MM.1S (cell line): ENCODE data around the gene HPS5.

Experiments used
- DNase-seq: peaks from one replicate; pipeline ENCODE4 v3.0.0-alpha.2; 2015
- H2AFZ ChIP-seq: fragments of 300-600 bp; sonication (generic); 2 replicates; pipeline ENCODE4 v1.6.0; 2016; ENCODE audit warnings: antibody characterized with exemption, low read length
- H3F3A ChIP-seq: fragments of 300-600 bp; sonication (generic); 2 replicates; pipeline ENCODE4 v1.6.1; 2016; ENCODE audit warnings: mild to moderate bottlenecking, antibody characterized with exemption, low read length, moderate library complexity, mixed read lengths; ENCODE audit not compliant: insufficient read depth
- H3K27ac ChIP-seq: fragments of 300-600 bp; sonication (generic); 2 replicates; pipeline ENCODE4 v1.5.1; 2016; ENCODE audit warnings: mild to moderate bottlenecking, low read length
- H3K27me3 ChIP-seq: fragments of 300-600 bp; sonication (generic); replicated peaks from 2 replicates; pipeline ENCODE4 v1.6.0; 2016; ENCODE audit warnings: low read length; ENCODE audit not compliant: insufficient read depth
- H3K36me3 ChIP-seq: fragments of 300-600 bp; sonication (generic); replicated peaks from 2 replicates; pipeline ENCODE4 v1.6.1; 2016; ENCODE audit warnings: mild to moderate bottlenecking, low read length, mixed read lengths; ENCODE audit not compliant: insufficient read depth
- H3K4me1 ChIP-seq: fragments of 300-600 bp; sonication (generic); 2 replicates; pipeline ENCODE4 v1.6.1; 2016; ENCODE audit warnings: low read length, mixed read lengths
- H3K4me2 ChIP-seq: fragments of 300-600 bp; sonication (generic); 2 replicates; pipeline ENCODE4 v1.6.0; 2016; ENCODE audit warnings: low read depth, low read length
- H3K4me3 ChIP-seq: fragments of 300-600 bp; sonication (generic); 2 replicates; pipeline ENCODE4 v1.5.1; 2016; ENCODE audit warnings: low read length, mixed read lengths
- H3K79me2 ChIP-seq: fragments of 300-600 bp; sonication (generic); 2 replicates; pipeline ENCODE4 v1.6.1; 2016; ENCODE audit warnings: mixed run types, low read length, mixed read lengths
- H3K9ac ChIP-seq: fragments of 300-600 bp; sonication (generic); 2 replicates; pipeline ENCODE4 v1.6.1; 2016; ENCODE audit warnings: low read length, mixed read lengths
- H3K9me2 ChIP-seq: fragments of 300-600 bp; sonication (generic); replicated peaks from 2 replicates; pipeline ENCODE4 v1.6.1; 2016; ENCODE audit warnings: mild to moderate bottlenecking, low read length, mixed read lengths; ENCODE audit not compliant: insufficient read depth
- H3K9me3 ChIP-seq: fragments of 300-600 bp; sonication (generic); replicated peaks from 2 replicates; pipeline ENCODE4 v1.6.1; 2016; ENCODE audit warnings: mild to moderate bottlenecking, low read length, mixed read lengths; ENCODE audit not compliant: insufficient read depth
- H4K20me1 ChIP-seq: fragments of 300-600 bp; sonication (generic); 2 replicates; pipeline ENCODE4 v1.6.1; 2016; ENCODE audit warnings: mild to moderate bottlenecking, low read length, moderate library complexity, mixed read lengths; ENCODE audit not compliant: insufficient read depth
- CTCF ChIP-seq: fragments of 300-600 bp; sonication (generic); IDR thresholded peaks from 2 replicates; pipeline ENCODE4 v1.5.1; 2016; ENCODE audit warnings: antibody characterized with exemption, low read length, mixed read lengths
- EZH2 ChIP-seq: fragments of 300-600 bp; sonication (generic); optimal IDR thresholded peaks from 2 replicates; pipeline ENCODE3; 2017; ENCODE audit warnings: low read depth, mild to moderate bottlenecking, antibody characterized with exemption, low read length, mixed read lengths
- EZH2phosphoT487 ChIP-seq: fragments of 300-600 bp; sonication (generic); IDR thresholded peaks from 2 replicates; pipeline ENCODE4 v1.6.1; 2018; ENCODE audit warnings: antibody characterized with exemption, low read length

HPS5 gene

GRCh38 chr11:18367431-18367830, 45.5 kb upstream of the HPS5 start:
- Histone ChIP-seq H3F3A (no peaks in the 10 kb centered on the region; the same call in 1 of the 2 replicates), H3K36me3 (peaks cover 3% of the 10 kb centered on the region), H3K79me2 (no peaks in the 10 kb centered on the region), H4K20me1 (no peaks in the 10 kb centered on the region), H3K27ac (no peak overlapping the region), H3K9me2 (no peaks in the 10 kb centered on the region), H2AFZ (no peak overlapping the region), H3K9me3 (no peaks in the 10 kb centered on the region), H3K4me2 (no peak overlapping the region), H3K9ac (no peak overlapping the region), H3K4me1 (no peaks in the 10 kb centered on the region), H3K27me3 (no peaks in the 10 kb centered on the region), H3K4me3 (no peak overlapping the region)
- no peak for TF ChIP-seq EZH2
- no peak for TF ChIP-seq EZH2phosphoT487
- no peak for TF ChIP-seq CTCF
- DNase-seq = no peak

DNA sequence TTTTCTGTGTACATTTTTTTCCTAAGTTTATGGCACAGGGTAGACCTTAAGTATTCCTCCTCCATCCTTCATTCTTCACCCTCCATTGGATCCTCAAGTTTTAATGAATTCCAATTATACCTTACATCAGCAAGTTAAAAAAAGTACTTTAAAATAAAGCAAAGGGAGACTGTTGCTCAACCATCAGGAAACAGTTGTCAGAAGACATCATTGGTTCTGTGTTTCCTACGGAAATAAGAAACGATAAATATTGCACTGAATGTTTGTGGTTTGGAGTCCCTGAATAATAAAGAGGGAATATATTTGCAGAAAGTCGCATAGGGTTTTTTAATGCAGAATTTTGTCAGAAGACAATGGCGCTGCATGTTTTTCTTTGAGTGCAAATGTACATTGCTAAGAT, 44.3 kb upstream of the HPS5 start:
- no peak for TF ChIP-seq EZH2phosphoT487
- no peak for TF ChIP-seq EZH2
- no peak for TF ChIP-seq CTCF
- DNase-seq = no peak
- no peaks in the 10 kb centered on the region; the same call in 1 of the 2 replicates for H3F3A ChIP-seq
- H3K4me2 ChIP-seq = no peak overlapping the region
- H3K27ac ChIP-seq = no peak overlapping the region
- no peaks in the 10 kb centered on the region for H3K9me2 ChIP-seq
- H3K4me3 ChIP-seq = no peak overlapping the region
- H2AFZ ChIP-seq = no peak overlapping the region
- H3K36me3 ChIP-seq = peaks cover 3% of the 10 kb centered on the region
- no peak overlapping the region for H3K9ac ChIP-seq
- no peaks in the 10 kb centered on the region for H3K79me2 ChIP-seq
- no peaks in the 10 kb centered on the region for H3K9me3 ChIP-seq
- H3K4me1 ChIP-seq = no peaks in the 10 kb centered on the region
- no peaks in the 10 kb centered on the region for H4K20me1 ChIP-seq
- H3K27me3 ChIP-seq = no peaks in the 10 kb centered on the region

DNA sequence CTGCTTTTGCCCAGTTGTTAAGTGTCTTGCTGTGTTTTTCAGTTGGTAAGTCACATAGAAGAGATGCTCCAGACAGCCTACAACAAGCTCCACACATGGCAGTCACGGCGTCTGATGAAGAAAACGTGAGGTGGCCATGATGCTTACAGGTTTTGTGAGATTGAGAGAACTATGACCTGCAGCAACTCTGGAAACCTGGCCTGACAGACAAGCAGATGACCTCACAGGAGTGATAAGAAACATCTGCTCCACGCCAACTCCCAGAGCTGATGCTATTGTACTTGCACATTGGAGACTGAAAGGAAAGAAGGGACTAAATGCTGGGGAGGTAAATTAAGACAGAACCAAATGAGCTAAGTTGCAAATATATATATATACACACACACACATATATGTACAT, 43.8 kb upstream of the HPS5 start:
- Histone ChIP-seq H3K36me3 (peaks cover 3% of the 10 kb centered on the region), H3K4me3 (no peak overlapping the region), H3F3A (no peaks in the 10 kb centered on the region; the same call in 1 of the 2 replicates), H3K4me1 (no peaks in the 10 kb centered on the region), H3K79me2 (no peaks in the 10 kb centered on the region), H2AFZ (no peak overlapping the region), H3K27ac (no peak overlapping the region), H3K27me3 (no peaks in the 10 kb centered on the region), H4K20me1 (no peaks in the 10 kb centered on the region), H3K4me2 (no peak overlapping the region), H3K9ac (no peak overlapping the region), H3K9me2 (no peaks in the 10 kb centered on the region), H3K9me3 (no peaks in the 10 kb centered on the region)
- DNase-seq = no peak
- no peak for TF ChIP-seq CTCF
- no peak for TF ChIP-seq EZH2phosphoT487
- TF ChIP-seq EZH2 = no peak
